ENCODE results near the gene SHKBP1. TPM values are rescaled to one million over a fixed set of nuclear protein-coding genes. Genes with fewer than 3 reads are reported as not detected.

Gene SHKBP1
- total and polyA plus RNA-seq, 4 donors, result 10.1 to 22.9 (median 15.4) TPM

DNA sequence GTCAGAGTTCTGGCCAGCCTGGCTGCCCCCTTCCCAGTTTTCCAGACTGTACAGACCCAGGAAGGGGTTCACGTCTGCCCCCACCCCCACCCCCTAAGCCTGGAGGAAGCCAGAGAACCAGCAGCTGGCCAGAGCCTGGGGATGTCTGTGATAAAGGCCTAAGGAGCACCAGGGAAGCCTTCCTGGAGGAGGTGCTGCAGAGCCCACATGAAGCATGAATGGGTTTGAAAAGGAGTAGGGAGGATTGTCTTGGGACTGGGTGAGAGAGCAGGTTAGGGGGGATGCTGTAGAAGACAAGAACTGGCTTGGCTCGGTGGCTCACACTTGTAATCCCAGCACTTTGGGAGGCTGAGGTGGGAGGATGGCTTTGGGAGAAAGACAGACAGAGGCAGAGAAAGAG, 5.8 kb downstream of the SHKBP1 start:
- 93% methylated on average over 2 of the region's 2 CpGs for WGBS
- DNase-seq (ENCODE audit: low spot score), result no peak

DNA sequence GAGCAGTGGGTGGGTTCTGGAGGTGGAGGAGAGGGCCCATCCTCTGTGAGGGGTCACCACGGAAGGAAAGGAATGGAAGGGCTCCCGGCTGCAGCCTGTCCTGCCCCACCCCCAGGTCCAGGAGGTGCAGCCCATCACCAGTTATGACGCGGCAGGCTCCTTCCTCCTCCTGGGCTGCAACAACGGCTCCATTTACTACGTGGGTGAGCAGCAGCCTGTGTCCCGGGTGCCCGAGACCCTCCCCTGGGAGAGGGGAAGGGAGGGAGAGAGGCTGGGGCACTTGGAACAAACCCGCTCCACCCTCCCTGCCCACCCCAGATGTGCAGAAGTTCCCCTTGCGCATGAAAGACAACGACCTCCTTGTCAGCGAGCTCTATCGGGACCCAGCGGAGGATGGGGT, 6.6 kb downstream of the SHKBP1 start:
- Histone ChIP-seq H3K27me3 (ENCODE audit: control insufficient read depth in 4 of 4, insufficient read depth in 4 of 4, low read length in 3 of 4) (no peaks in the 10 kb centered on the region), H3K27ac (ENCODE audit: low read depth in 1 of 2, low read length in 2 of 2) (no peak overlapping the region), H3K9me3 (ENCODE audit: control insufficient read depth in 4 of 4, low read length in 3 of 4) (no peaks in the 10 kb centered on the region), H3K4me3 (ENCODE audit: low read depth in 1 of 3, low read length in 3 of 3) (no peak overlapping the region), H3K36me3 (ENCODE audit: control insufficient read depth in 4 of 4, insufficient read depth in 3 of 4, low read depth in 1 of 4, low read length in 3 of 4) (peaks cover 4 to 21% (median 11%) of the 10 kb centered on the region in 4 donors), H3K4me1 (ENCODE audit: control insufficient read depth in 4 of 4, insufficient read depth in 4 of 4, low read length in 3 of 4) (peaks cover 0 to 2% (median 0%) of the 10 kb centered on the region in 4 donors), H3K9ac (ENCODE audit: low read depth in 1 of 2, low read length in 2 of 2) (no peak overlapping the region)
- TF ChIP-seq, protein P1, sequence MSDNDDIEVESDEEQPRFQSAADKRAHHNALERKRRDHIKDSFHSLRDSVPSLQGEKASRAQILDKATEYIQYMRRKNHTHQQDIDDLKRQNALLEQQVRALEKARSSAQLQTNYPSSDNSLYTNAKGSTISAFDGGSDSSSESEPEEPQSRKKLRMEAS (IDR thresholded peaks at IDR 0.05), result no peak
- WGBS, result 89% methylated on average over 14 of the region's 14 CpGs
- DNase-seq (ENCODE audit: low spot score), result no peak

More for the DNA sequence above, 5.8 kb downstream of the SHKBP1 start:
- no peak overlapping the region for H3K27ac ChIP-seq (ENCODE audit: low read depth in 1 of 2, low read length in 2 of 2)
- H3K36me3 ChIP-seq (ENCODE audit: control insufficient read depth in 4 of 4, insufficient read depth in 3 of 4, low read depth in 1 of 4, low read length in 3 of 4), result peaks cover 3 to 21% (median 11%) of the 10 kb centered on the region in 4 donors
- no peaks in the 10 kb centered on the region for H3K9me3 ChIP-seq (ENCODE audit: control insufficient read depth in 4 of 4, low read length in 3 of 4)
- TF ChIP-seq TAF1 (conservative IDR thresholded peaks at IDR 0.05) (no peak), HNF4G (IDR thresholded peaks at IDR 0.05) (no peak), NR2F2 (IDR thresholded peaks at IDR 0.05) (no peak), FOXA2 (IDR thresholded peaks at IDR 0.05) (no peak), EGR1 (IDR thresholded peaks at IDR 0.05; ENCODE audit: low read depth in 2 of 2) (no peak), FOXA1 (IDR thresholded peaks at IDR 0.05) (no peak), HNF4A (conservative IDR thresholded peaks at IDR 0.05) (no peak), SP1 (IDR thresholded peaks at IDR 0.05) (no peak), GABPA (IDR thresholded peaks at IDR 0.05 in 1 of 2, conservative IDR thresholded peaks at IDR 0.05 in 1 of 2) (no peak)
- TF ChIP-seq, protein P2, sequence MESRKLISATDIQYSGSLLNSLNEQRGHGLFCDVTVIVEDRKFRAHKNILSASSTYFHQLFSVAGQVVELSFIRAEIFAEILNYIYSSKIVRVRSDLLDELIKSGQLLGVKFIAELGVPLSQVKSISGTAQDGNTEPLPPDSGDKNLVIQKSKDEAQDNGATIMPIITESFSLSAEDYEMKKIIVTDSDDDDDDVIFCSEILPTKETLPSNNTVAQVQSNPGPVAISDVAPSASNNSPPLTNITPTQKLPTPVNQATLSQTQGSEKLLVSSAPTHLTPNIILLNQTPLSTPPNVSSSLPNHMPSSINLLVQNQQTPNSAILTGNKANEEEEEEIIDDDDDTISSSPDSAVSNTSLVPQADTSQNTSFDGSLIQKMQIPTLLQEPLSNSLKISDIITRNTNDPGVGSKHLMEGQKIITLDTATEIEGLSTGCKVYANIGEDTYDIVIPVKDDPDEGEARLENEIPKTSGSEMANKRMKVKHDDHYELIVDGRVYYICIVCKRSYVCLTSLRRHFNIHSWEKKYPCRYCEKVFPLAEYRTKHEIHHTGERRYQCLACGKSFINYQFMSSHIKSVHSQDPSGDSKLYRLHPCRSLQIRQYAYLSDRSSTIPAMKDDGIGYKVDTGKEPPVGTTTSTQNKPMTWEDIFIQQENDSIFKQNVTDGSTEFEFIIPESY (IDR thresholded peaks at IDR 0.05), result no peak
- TF ChIP-seq, protein P3, sequence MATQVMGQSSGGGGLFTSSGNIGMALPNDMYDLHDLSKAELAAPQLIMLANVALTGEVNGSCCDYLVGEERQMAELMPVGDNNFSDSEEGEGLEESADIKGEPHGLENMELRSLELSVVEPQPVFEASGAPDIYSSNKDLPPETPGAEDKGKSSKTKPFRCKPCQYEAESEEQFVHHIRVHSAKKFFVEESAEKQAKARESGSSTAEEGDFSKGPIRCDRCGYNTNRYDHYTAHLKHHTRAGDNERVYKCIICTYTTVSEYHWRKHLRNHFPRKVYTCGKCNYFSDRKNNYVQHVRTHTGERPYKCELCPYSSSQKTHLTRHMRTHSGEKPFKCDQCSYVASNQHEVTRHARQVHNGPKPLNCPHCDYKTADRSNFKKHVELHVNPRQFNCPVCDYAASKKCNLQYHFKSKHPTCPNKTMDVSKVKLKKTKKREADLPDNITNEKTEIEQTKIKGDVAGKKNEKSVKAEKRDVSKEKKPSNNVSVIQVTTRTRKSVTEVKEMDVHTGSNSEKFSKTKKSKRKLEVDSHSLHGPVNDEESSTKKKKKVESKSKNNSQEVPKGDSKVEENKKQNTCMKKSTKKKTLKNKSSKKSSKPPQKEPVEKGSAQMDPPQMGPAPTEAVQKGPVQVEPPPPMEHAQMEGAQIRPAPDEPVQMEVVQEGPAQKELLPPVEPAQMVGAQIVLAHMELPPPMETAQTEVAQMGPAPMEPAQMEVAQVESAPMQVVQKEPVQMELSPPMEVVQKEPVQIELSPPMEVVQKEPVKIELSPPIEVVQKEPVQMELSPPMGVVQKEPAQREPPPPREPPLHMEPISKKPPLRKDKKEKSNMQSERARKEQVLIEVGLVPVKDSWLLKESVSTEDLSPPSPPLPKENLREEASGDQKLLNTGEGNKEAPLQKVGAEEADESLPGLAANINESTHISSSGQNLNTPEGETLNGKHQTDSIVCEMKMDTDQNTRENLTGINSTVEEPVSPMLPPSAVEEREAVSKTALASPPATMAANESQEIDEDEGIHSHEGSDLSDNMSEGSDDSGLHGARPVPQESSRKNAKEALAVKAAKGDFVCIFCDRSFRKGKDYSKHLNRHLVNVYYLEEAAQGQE (IDR thresholded peaks at IDR 0.05), result no peak
- TF ChIP-seq, protein P4, sequence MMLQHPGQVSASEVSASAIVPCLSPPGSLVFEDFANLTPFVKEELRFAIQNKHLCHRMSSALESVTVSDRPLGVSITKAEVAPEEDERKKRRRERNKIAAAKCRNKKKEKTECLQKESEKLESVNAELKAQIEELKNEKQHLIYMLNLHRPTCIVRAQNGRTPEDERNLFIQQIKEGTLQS (IDR thresholded peaks at IDR 0.05), result no peak
- peaks cover 0 to 4% (median 1%) of the 10 kb centered on the region in 4 donors for H3K4me1 ChIP-seq (ENCODE audit: control insufficient read depth in 4 of 4, insufficient read depth in 4 of 4, low read length in 3 of 4)
- H3K27me3 ChIP-seq (ENCODE audit: control insufficient read depth in 4 of 4, insufficient read depth in 4 of 4, low read length in 3 of 4), result no peaks in the 10 kb centered on the region
- no peak overlapping the region for H3K9ac ChIP-seq (ENCODE audit: low read depth in 1 of 2, low read length in 2 of 2)
- H3K4me3 ChIP-seq (ENCODE audit: low read depth in 1 of 3, low read length in 3 of 3), result no peak overlapping the region

DNA sequence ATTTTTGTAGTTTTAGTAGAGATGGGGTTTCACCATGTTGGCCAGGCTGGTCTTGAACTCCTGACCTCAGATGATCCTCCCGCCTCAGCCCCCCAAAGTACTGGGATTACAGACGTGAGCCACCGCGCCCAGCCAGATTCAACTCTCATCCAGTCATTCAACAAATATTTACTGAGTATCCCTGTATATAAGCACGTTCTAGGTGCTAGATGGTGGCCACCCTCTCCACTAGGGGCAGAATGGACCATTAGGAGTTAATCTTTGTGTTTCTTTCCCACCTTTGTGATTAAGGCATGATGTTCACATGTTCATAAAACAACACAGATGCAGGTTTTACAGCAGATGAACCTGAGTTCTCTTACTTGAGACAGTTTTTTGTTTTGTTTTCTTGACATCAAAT, 7.3 kb downstream of the SHKBP1 start:
- no peaks in the 10 kb centered on the region for H3K4me1 ChIP-seq (ENCODE audit: control insufficient read depth in 4 of 4, insufficient read depth in 4 of 4, low read length in 3 of 4)
- peaks cover 5 to 21% (median 13%) of the 10 kb centered on the region in 4 donors for H3K36me3 ChIP-seq (ENCODE audit: control insufficient read depth in 4 of 4, insufficient read depth in 3 of 4, low read depth in 1 of 4, low read length in 3 of 4)
- H3K27me3 ChIP-seq (ENCODE audit: control insufficient read depth in 4 of 4, insufficient read depth in 4 of 4, low read length in 3 of 4), result no peaks in the 10 kb centered on the region
- 89% methylated on average over 5 of the region's 5 CpGs for WGBS
- H3K9ac ChIP-seq (ENCODE audit: low read depth in 1 of 2, low read length in 2 of 2), result no peak overlapping the region
- no peak for DNase-seq (ENCODE audit: low spot score)
- H3K4me3 ChIP-seq (ENCODE audit: low read depth in 1 of 3, low read length in 3 of 3), result no peak overlapping the region
- H3K9me3 ChIP-seq (ENCODE audit: control insufficient read depth in 4 of 4, low read length in 3 of 4), result no peaks in the 10 kb centered on the region
- no peak overlapping the region for H3K27ac ChIP-seq (ENCODE audit: low read depth in 1 of 2, low read length in 2 of 2)
- TF ChIP-seq, protein P2 (IDR thresholded peaks at IDR 0.05), result no peak
- TF ChIP-seq, protein P5, sequence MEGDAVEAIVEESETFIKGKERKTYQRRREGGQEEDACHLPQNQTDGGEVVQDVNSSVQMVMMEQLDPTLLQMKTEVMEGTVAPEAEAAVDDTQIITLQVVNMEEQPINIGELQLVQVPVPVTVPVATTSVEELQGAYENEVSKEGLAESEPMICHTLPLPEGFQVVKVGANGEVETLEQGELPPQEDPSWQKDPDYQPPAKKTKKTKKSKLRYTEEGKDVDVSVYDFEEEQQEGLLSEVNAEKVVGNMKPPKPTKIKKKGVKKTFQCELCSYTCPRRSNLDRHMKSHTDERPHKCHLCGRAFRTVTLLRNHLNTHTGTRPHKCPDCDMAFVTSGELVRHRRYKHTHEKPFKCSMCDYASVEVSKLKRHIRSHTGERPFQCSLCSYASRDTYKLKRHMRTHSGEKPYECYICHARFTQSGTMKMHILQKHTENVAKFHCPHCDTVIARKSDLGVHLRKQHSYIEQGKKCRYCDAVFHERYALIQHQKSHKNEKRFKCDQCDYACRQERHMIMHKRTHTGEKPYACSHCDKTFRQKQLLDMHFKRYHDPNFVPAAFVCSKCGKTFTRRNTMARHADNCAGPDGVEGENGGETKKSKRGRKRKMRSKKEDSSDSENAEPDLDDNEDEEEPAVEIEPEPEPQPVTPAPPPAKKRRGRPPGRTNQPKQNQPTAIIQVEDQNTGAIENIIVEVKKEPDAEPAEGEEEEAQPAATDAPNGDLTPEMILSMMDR (IDR thresholded peaks at IDR 0.05; ENCODE audit: low read depth, low read length, missing input control), result no peak
- TF ChIP-seq FOXA2 (IDR thresholded peaks at IDR 0.05), result no peak
- TF ChIP-seq, protein P4 (IDR thresholded peaks at IDR 0.05), result no peak
- no peak for TF ChIP-seq TAF1 (conservative IDR thresholded peaks at IDR 0.05)
- TF ChIP-seq FOXA1 (IDR thresholded peaks at IDR 0.05), result no peak
- TF ChIP-seq YY1 (IDR thresholded peaks at IDR 0.05), result no peak
- no peak for TF ChIP-seq EGR1 (IDR thresholded peaks at IDR 0.05; ENCODE audit: low read depth in 2 of 2)
- TF ChIP-seq RAD21 (IDR thresholded peaks at IDR 0.05), result no peak
- no peak for TF ChIP-seq NR2F2 (IDR thresholded peaks at IDR 0.05)
- TF ChIP-seq, protein P1 (IDR thresholded peaks at IDR 0.05), result no peak
- TF ChIP-seq HNF4A (conservative IDR thresholded peaks at IDR 0.05), result no peak
- no peak for TF ChIP-seq JUND (IDR thresholded peaks at IDR 0.05)
